Activated B cell treated with CpG ODN at 0.5 μM for 24 hours (primary cell): Measurements from ENCODE around the gene SPATA2. TPM values are rescaled to one million over a fixed set of nuclear protein-coding genes. Genes with fewer than 3 reads are reported as not detected.
"Not testable (repeated sequence)": the region's sequence is repeated elsewhere in the genome, so short reads cannot be mapped to it uniquely, and the experiment has no call there.

Experiments
- ATAC-seq: fragments of 200-7000 bp; cut with Tn5 transposase; one replicate; pipeline ENCODE4 v1.10.0; 2021; ENCODE audit warnings: low read depth, mild to moderate bottlenecking, moderate library complexity
- CTCF ChIA-PET: fragments of 350-600 bp; sonication (Branson Sonifier 250); formaldehyde crosslinking; loops from one replicate; lab custom pipeline; 2021; ENCODE audit warnings: antibody characterized with exemption; lab: Charles Lee
- POLR2A ChIA-PET: fragments of 350-600 bp; sonication (Branson Sonifier 250); formaldehyde crosslinking; loops from one replicate; lab custom pipeline; 2021; ENCODE audit warnings: antibody characterized with exemption; lab: Charles Lee
- DNase-seq: peaks from one replicate; pipeline ENCODE4 v3.0.0; 2022
- H3K27ac Mint-ChIP-seq: one replicate; pipeline ENCODE4 v1.8.0; 2020; ENCODE audit warnings: mixed read lengths
- H3K27me3 Mint-ChIP-seq: one replicate; pipeline ENCODE4 v1.8.0; 2021; ENCODE audit warnings: mixed read lengths
- H3K36me3 Mint-ChIP-seq: one replicate; pipeline ENCODE4 v1.8.0; 2021; ENCODE audit warnings: low read depth, mixed read lengths
- H3K4me1 Mint-ChIP-seq: one replicate; pipeline ENCODE4 v1.8.0; 2021; ENCODE audit warnings: mixed read lengths
- H3K4me3 Mint-ChIP-seq: one replicate; pipeline ENCODE4 v1.8.0; 2020; ENCODE audit warnings: mild to moderate bottlenecking, mixed read lengths
- H3K9me3 Mint-ChIP-seq: one replicate; pipeline ENCODE4 v1.8.0; 2020; ENCODE audit warnings: mixed read lengths
- CTCF ChIP-seq: fragments of 200-600 bp; IDR thresholded peaks from one replicate; pipeline ENCODE4 v1.8.0; 2022; ENCODE audit warnings: antibody characterized with exemption, mild to moderate bottlenecking
- intact Hi-C: fragments of 100-400 bp; cut with micrococcal nuclease; formaldehyde crosslinking; loops from one replicate; pipeline ENCODE4 v1.15.1; 2024
- total RNA-seq: library from RNA; stranded (reverse); gene quantifications from 2 replicates; pipeline ENCODE4 v1.2.3, GENCODE V29; 2022

SPATA2 gene
- 9.1 and 9.4 TPM in 2 replicates for total RNA-seq

- peak within 1 kb of the TSS; percentile 97 for H3K4me3 Mint-ChIP-seq
Observed at GRCh38 chr20:49915380-49916145, at the start of gene SPATA2. SPATA2 (minus strand) TSS chr20:49915529; CDS start chr20:49908490, 7,039 bp downstream.

GRCh38 chr20:49961413-49961812, 46.1 kb upstream of the SPATA2 start:
- intact Hi-C loops, result no loop called here
- Mint-ChIP-seq H3K36me3 (peaks cover 21% of the 10 kb centered on the region), H3K9me3 (no peaks in the 10 kb centered on the region), H3K27ac (no peak overlapping the region), H3K27me3 (no peaks in the 10 kb centered on the region), H3K4me3 (no peak overlapping the region), H3K4me1 (peaks cover 19% of the 10 kb centered on the region)
- ChIA-PET POLR2A (no interaction called here), CTCF (no interaction called here)
- no peak for DNase-seq
- no peak for ATAC-seq
- no peak for TF ChIP-seq CTCF

More at GRCh38 chr20:49915380-49916145, at the start of gene SPATA2:
- peak within 1 kb of the TSS; percentile 99 for H3K27ac Mint-ChIP-seq
- no peak for TF ChIP-seq CTCF
- DNase-seq (peak; percentile 95), ATAC-seq (peak; percentile 80)
- H3K36me3 Mint-ChIP-seq, result peaks cover 11% of the 10 kb centered on the region
- H3K9me3 Mint-ChIP-seq, result no peaks in the 10 kb centered on the region
- CTCF ChIA-PET, result interaction anchor here (1.3 to 2.0 kb wide), 2 partner anchors 156 to 374 kb away, joined by 3 to 6 read pairs; no protein-coding TSS in a partner anchor
- peaks cover 34% of the 10 kb centered on the region for H3K4me1 Mint-ChIP-seq
- no peaks in the 10 kb centered on the region for H3K27me3 Mint-ChIP-seq
- POLR2A ChIA-PET, result interaction anchor here (0.7 to 5.5 kb wide), 6 partner anchors 21 to 635 kb away, joined by 3 to 45 read pairs (median 3); partner anchors contain the start of genes RNF114 and SLC9A8
- intact Hi-C loops, result loop anchor here (1.0 to 5.0 kb wide), 4 partner anchors 13 to 203 kb away; partner anchors contain the start of genes B4GALT5, RNF114 and SLC9A8

GRCh38 chr20:49957089-49957938, 42.0 kb upstream of the SPATA2 start:
- H3K27ac Mint-ChIP-seq, result peak overlapping the region; percentile 75
- intact Hi-C loops, DNase-seq, H3K27me3 Mint-ChIP-seq, ATAC-seq, H3K4me3 Mint-ChIP-seq, H3K9me3 Mint-ChIP-seq: not testable (repeated sequence)
- H3K36me3 Mint-ChIP-seq, result peaks cover 48% of the 10 kb centered on the region
- CTCF ChIA-PET, result interaction anchor here (0.9 kb wide), 1 partner anchor 114 kb away, joined by 3 read pairs; no protein-coding TSS in a partner anchor
- H3K4me1 Mint-ChIP-seq, result peaks cover 19% of the 10 kb centered on the region
- POLR2A ChIA-PET, result interaction anchor here (0.6 to 1.1 kb wide), 2 partner anchors 21 to 248 kb away, joined by 3 read pairs; partner anchors contain the start of gene RNF114

- H3K4me3 Mint-ChIP-seq, result no peak overlapping the region
- POLR2A ChIA-PET, result no interaction called here
- ATAC-seq (no peak), DNase-seq (no peak)
- TF ChIP-seq CTCF, result no peak
- H3K36me3 Mint-ChIP-seq, result peaks cover 54% of the 10 kb centered on the region
- H3K27ac Mint-ChIP-seq, result peak overlapping the region; percentile 75
- no peaks in the 10 kb centered on the region for H3K27me3 Mint-ChIP-seq
- H3K4me1 Mint-ChIP-seq, result peaks cover 19% of the 10 kb centered on the region
- no peaks in the 10 kb centered on the region for H3K9me3 Mint-ChIP-seq
- CTCF ChIA-PET, result no interaction called here
- intact Hi-C loops, result no loop called here
Observed at GRCh38 chr20:49956689-49957088, 41.4 kb upstream of the SPATA2 start.

- Mint-ChIP-seq H3K36me3 (peaks cover 57% of the 10 kb centered on the region), H3K4me1 (peaks cover 18% of the 10 kb centered on the region)
- ATAC-seq, POLR2A ChIA-PET, H3K4me3 Mint-ChIP-seq, H3K27me3 Mint-ChIP-seq, intact Hi-C loops, H3K9me3 Mint-ChIP-seq, DNase-seq, H3K27ac Mint-ChIP-seq, CTCF ChIA-PET: not testable (repeated sequence)
Observed at GRCh38 chr20:49955830-49956396, 40.6 kb upstream of the SPATA2 start.
